HEK293 (cell line): ENCODE measurements around the gene ANGEL1.

Experiments
- CTCF ChIA-PET: fragments of 350-600 bp; formaldehyde crosslinking; extraction: SDS; loops from one replicate; lab custom pipeline; 2021; ENCODE audit warnings: antibody characterized with exemption; lab: Yijun Ruan, JAX
- POLR2A ChIA-PET: fragments of 300-600 bp; formaldehyde crosslinking; extraction: SDS; loops from one replicate; lab custom pipeline; 2020; ENCODE audit warnings: antibody characterized with exemption, inconsistent platforms; lab: Yijun Ruan, JAX
- H3K27ac ChIP-seq: fragments of 200-500 bp; sonication (Bioruptor generic); 2 replicates; pipeline ENCODE4 v1.5.1; 2014; ENCODE audit warnings: low read depth, low read length, control low read depth, inconsistent platforms; ENCODE audit errors: extremely low read depth
- H3K36me3 ChIP-seq, 2 experiments: fragments of 200-500 bp in 1 of 2; sonication (Bioruptor generic) in 1 of 2; 1 replicate in 1 of 2; 2 replicates in 1 of 2; pipeline ENCODE4 v1.5.1; 2014 to 2017; ENCODE audit warnings: inconsistent platforms in 2 of 2, low read length in 2 of 2; ENCODE audit not compliant: control insufficient read depth in 2 of 2, insufficient read depth in 1 of 2
- H3K4me1 ChIP-seq: fragments of 200-500 bp; sonication (Bioruptor generic); 2 replicates; pipeline ENCODE4 v1.5.1; 2014; ENCODE audit warnings: mild to moderate bottlenecking, low read length, inconsistent platforms; ENCODE audit not compliant: control insufficient read depth, insufficient read depth
- H3K4me3 ChIP-seq: 2 replicates; pipeline ENCODE4 v1.5.1; 2011; ENCODE audit warnings: low read depth, mild to moderate bottlenecking, control low read depth, low read length, moderate library complexity
- H3K9me3 ChIP-seq: fragments of 200-500 bp; sonication (Bioruptor generic); 2 replicates; pipeline ENCODE4 v1.5.1; 2014; ENCODE audit warnings: low read depth, low read length, inconsistent platforms; ENCODE audit not compliant: control insufficient read depth, insufficient read depth
- CTCF ChIP-seq: fragments of 450-650 bp; formaldehyde crosslinking; IDR thresholded peaks from 2 replicates; pipeline ENCODE4 v1.5.1; 2016; ENCODE audit warnings: missing biosample characterization, missing genetic modification characterization
- ELK4 ChIP-seq: IDR thresholded peaks from 2 replicates; pipeline ENCODE4 v1.6.1; 2011; ENCODE audit warnings: mild to moderate bottlenecking, low read depth, low read length, borderline replicate concordance
- FEZF1 ChIP-seq: fragments of 450-650 bp; formaldehyde crosslinking; IDR thresholded peaks from 2 replicates; pipeline ENCODE4 v1.5.1; 2016; ENCODE audit warnings: missing biosample characterization, missing genetic modification characterization
- GLIS1 ChIP-seq: fragments of 450-650 bp; formaldehyde crosslinking; IDR thresholded peaks from 2 replicates; pipeline ENCODE4 v1.5.1; 2016; ENCODE audit warnings: missing biosample characterization, missing genetic modification characterization
- KLF9 ChIP-seq: fragments of 450-650 bp; formaldehyde crosslinking; IDR thresholded peaks from 2 replicates; pipeline ENCODE4 v1.5.1; 2016; ENCODE audit warnings: missing biosample characterization, missing genetic modification characterization, low read depth
- PRDM1 ChIP-seq: fragments of 450-650 bp; formaldehyde crosslinking; IDR thresholded peaks from 2 replicates; pipeline ENCODE4; 2016; ENCODE audit warnings: missing biosample characterization, missing genetic modification characterization
- PRDM10 ChIP-seq: fragments of 450-650 bp; formaldehyde crosslinking; IDR thresholded peaks from 2 replicates; pipeline ENCODE4 v1.5.1; 2016; ENCODE audit warnings: missing biosample characterization, missing genetic modification characterization
- SP2 ChIP-seq: fragments of 450-650 bp; formaldehyde crosslinking; IDR thresholded peaks from 2 replicates; pipeline ENCODE4 v1.5.1; 2016; ENCODE audit warnings: missing biosample characterization, missing genetic modification characterization
- SP3 ChIP-seq: fragments of 450-650 bp; formaldehyde crosslinking; IDR thresholded peaks from 2 replicates; pipeline ENCODE4 v1.5.1; 2016; ENCODE audit warnings: missing biosample characterization, missing genetic modification characterization
- TRIM28 ChIP-seq: IDR thresholded peaks from 2 replicates; pipeline ENCODE4 v1.6.1; 2011; ENCODE audit warnings: low read length, control low read depth, borderline replicate concordance
- ZBTB17 ChIP-seq: fragments of 450-650 bp; formaldehyde crosslinking; IDR thresholded peaks from 2 replicates; pipeline ENCODE4 v1.5.1; 2016; ENCODE audit warnings: missing biosample characterization, missing genetic modification characterization
- ZFHX2 ChIP-seq: fragments of 450-650 bp; formaldehyde crosslinking; conservative IDR thresholded peaks from 2 replicates; pipeline ENCODE4 v1.5.1; 2016; ENCODE audit warnings: missing biosample characterization, missing genetic modification characterization
- ZNF10 ChIP-seq: fragments of 450-650 bp; formaldehyde crosslinking; IDR thresholded peaks from 2 replicates; pipeline ENCODE4 v1.5.1; 2017; ENCODE audit warnings: missing biosample characterization, missing genetic modification characterization
- ZNF2 ChIP-seq: fragments of 450-650 bp; formaldehyde crosslinking; IDR thresholded peaks from 2 replicates; pipeline ENCODE4 v1.5.1; 2016; ENCODE audit warnings: missing biosample characterization, missing genetic modification characterization
- ZNF23 ChIP-seq: fragments of 450-650 bp; formaldehyde crosslinking; IDR thresholded peaks from 2 replicates; pipeline ENCODE4 v1.5.1; 2016; ENCODE audit warnings: missing biosample characterization, missing genetic modification characterization, borderline replicate concordance
- ZNF274 ChIP-seq, 2 experiments: fragments of 200-500 bp in 1 of 2; fragments of 450-650 bp in 1 of 2; sonication (Bioruptor generic) in 1 of 2; formaldehyde crosslinking in 1 of 2; IDR thresholded peaks; 2 replicates each; pipeline versions ENCODE4 v1.5.1 to v1.6.1; 2014 to 2016; ENCODE audit warnings: borderline replicate concordance in 1 of 2, inconsistent platforms in 1 of 2, low read length in 1 of 2, missing biosample characterization in 1 of 2, missing genetic modification characterization in 1 of 2
- ZNF302 ChIP-seq: fragments of 450-650 bp; formaldehyde crosslinking; IDR thresholded peaks from 2 replicates; pipeline ENCODE4 v1.5.1; 2016; ENCODE audit warnings: missing biosample characterization, missing genetic modification characterization, low read depth
- ZNF341 ChIP-seq: fragments of 450-650 bp; formaldehyde crosslinking; IDR thresholded peaks from 2 replicates; pipeline ENCODE4; 2016; ENCODE audit warnings: low read depth, missing biosample characterization, missing genetic modification characterization
- ZNF426 ChIP-seq: fragments of 450-650 bp; formaldehyde crosslinking; IDR thresholded peaks from 2 replicates; pipeline ENCODE4 v1.5.1; 2017; ENCODE audit warnings: missing biosample characterization, missing genetic modification characterization, mild to moderate bottlenecking, inconsistent platforms, moderate library complexity
- ZNF561 ChIP-seq: fragments of 450-650 bp; IDR thresholded peaks from 2 replicates; pipeline ENCODE4 v1.5.1; 2018; ENCODE audit warnings: missing biosample characterization, missing genetic modification characterization, borderline replicate concordance
- ZNF600 ChIP-seq: fragments of 450-650 bp; formaldehyde crosslinking; IDR thresholded peaks from 2 replicates; pipeline ENCODE4 v1.5.1; 2016; ENCODE audit warnings: missing biosample characterization, missing genetic modification characterization
- ZNF654 ChIP-seq: fragments of 450-650 bp; formaldehyde crosslinking; IDR thresholded peaks from 2 replicates; pipeline ENCODE4 v1.5.1; 2016; ENCODE audit warnings: low read depth, missing biosample characterization, missing genetic modification characterization
- ZNF777 ChIP-seq: fragments of 450-650 bp; formaldehyde crosslinking; IDR thresholded peaks from 2 replicates; pipeline ENCODE4 v1.5.1; 2017; ENCODE audit warnings: missing biosample characterization, missing genetic modification characterization, borderline replicate concordance

ANGEL1 gene

GRCh38 chr14:76784881-76785280 lies 27.8 kb downstream of the ANGEL1 start:
- Histone ChIP-seq H3K9me3 (no peaks in the 10 kb centered on the region), H3K27ac (no peak overlapping the region), H3K4me3 (no peak overlapping the region), H3K4me1 (no peaks in the 10 kb centered on the region), H3K36me3 (peaks cover 12 to 90% of the 10 kb centered on the region in 2 experiments)
- TF ChIP-seq KLF9 (tag by site-specific recombination), result peak; percentile 73; the same call in 1 of the 2 replicates
- no peak for TF ChIP-seq ZNF302 (tag by site-specific recombination)
- TF ChIP-seq TRIM28, result peak; percentile 35; the same call in 1 of the 2 replicates
- 0 out of 2 replicates have a peak, but pooled peaks have one; percentile 15 for TF ChIP-seq GLIS1 (tag by site-specific recombination)
- TF ChIP-seq ZBTB17, result 0 out of 2 replicates have a peak, but pooled peaks have one; percentile 31
- TF ChIP-seq ZNF600 (tag by site-specific recombination), result 0 out of 2 replicates have a peak, but pooled peaks have one; percentile 20
- TF ChIP-seq ZFHX2 (tag by site-specific recombination), result 0 out of 2 replicates have a peak, but pooled peaks have one; percentile 34
- TF ChIP-seq ZNF23 (tag by site-specific recombination), result no peak
- TF ChIP-seq SP2 (tag by site-specific recombination), result peak; percentile 43; the same call in 1 of the 2 replicates
- 0 out of 2 replicates have a peak, but pooled peaks have one; percentile 13 for TF ChIP-seq ZNF10 (tag by site-specific recombination)
- peak; percentile 81 for TF ChIP-seq ZNF341 (tag by site-specific recombination)
- 0 out of 2 replicates have a peak, but pooled peaks have one; percentile 27 for TF ChIP-seq PRDM10 (tag by site-specific recombination)
- TF ChIP-seq CTCF, result peak; percentile 89
- TF ChIP-seq ZNF654 (tag by site-specific recombination), result peak; percentile 39; the same call in 1 of the 2 replicates
- TF ChIP-seq PRDM1 (tag by site-specific recombination), result no peak
- peak; percentile 76 for TF ChIP-seq FEZF1 (tag by site-specific recombination)
- TF ChIP-seq ZNF2 (tag by site-specific recombination), result 0 out of 2 replicates have a peak, but pooled peaks have one; percentile 34
- peak; percentile 61; the same call in 1 of the 2 replicates for TF ChIP-seq ZNF561
- TF ChIP-seq ZNF274 (IDR thresholded peaks at IDR 0.05; ENCODE audit: low read length), result no peak
- TF ChIP-seq ZNF274 (tag by site-specific recombination; IDR thresholded peaks at IDR 0.05; ENCODE audit: borderline replicate concordance), result peak; percentile 57; the same call in 1 of the 2 replicates
- peak; percentile 56; the same call in 1 of the 2 replicates for TF ChIP-seq SP3 (tag by site-specific recombination)
- TF ChIP-seq ELK4, result no peak
- TF ChIP-seq ZNF777 (tag by site-specific recombination), result no peak
- no peak for TF ChIP-seq ZNF426
- ChIA-PET POLR2A (interaction anchor here (1.6 kb wide), 1 partner anchor 26 kb away, joined by 3 read pairs; no protein-coding TSS in a partner anchor), CTCF (interaction anchor here (0.5 to 4.6 kb wide), 37 partner anchors 8 to 1097 kb away, joined by 3 to 77 read pairs (median 5); partner anchors contain the start of genes ANGEL1 and LRRC74A)
